ENCODE measurements around the gene SLC1A5.
A peak's percentile ranks its signal among the peaks of the same experiment; 100 is the strongest.
"Not testable (repeated sequence)": the region's sequence is repeated elsewhere in the genome, so short reads cannot be mapped to it uniquely, and the experiment has no call there.

SLC1A5 gene

GRCh38 chr19:46797881-46798280, 9.5 kb upstream of the SLC1A5 start:
- DNase-seq: no peak

DNA sequence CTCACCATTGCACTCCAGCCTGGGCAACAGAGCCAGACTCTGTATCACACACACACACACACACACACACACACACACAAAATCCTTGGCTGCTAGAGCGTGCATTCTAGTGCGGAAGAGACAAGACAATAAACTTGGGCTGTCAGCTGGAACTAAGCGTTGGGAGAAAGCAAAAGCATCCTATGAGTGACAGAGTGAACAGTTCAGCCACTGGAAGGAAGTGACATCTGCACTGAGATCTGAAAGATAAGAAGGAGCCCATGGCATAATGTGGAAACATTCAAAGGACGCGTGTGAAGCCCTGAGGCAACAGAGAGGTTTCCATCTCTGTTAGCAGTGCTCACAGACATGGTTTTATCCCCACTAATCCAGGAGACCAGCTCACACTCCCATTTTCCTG, 3.5 kb upstream of the SLC1A5 start:
- DNase-seq: no peak

- DNase-seq: no peak
Measured at GRCh38 chr19:46789371-46789770, 977 bp upstream of the SLC1A5 start.

DNA sequence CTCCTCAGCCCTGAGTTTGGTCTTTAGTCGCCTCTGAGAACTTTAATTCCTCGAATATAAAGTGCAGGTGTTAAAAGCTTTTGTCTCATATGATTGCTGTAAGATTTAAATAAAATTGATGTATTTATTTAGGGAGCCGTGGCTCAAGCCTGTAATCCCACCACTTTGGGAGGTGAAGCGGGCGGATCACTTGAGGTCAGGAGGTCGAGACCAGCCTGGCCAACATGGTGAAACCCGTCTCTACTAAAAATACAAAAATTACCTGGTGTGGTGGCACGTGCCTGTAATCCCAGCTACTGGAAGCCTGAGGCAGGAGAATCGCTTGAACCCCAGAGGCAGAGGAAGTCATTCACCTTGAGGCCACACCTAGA, 559 bp upstream of the SLC1A5 start:
- DNase-seq: no peak

- DNase-seq: peak; percentile 27
Measured at GRCh38 chr19:46787331-46788261, 798 bp downstream of the SLC1A5 start.

GRCh38 chr19:46787040-46787330, 1.4 kb downstream of the SLC1A5 start:
- no peak for DNase-seq

DNA sequence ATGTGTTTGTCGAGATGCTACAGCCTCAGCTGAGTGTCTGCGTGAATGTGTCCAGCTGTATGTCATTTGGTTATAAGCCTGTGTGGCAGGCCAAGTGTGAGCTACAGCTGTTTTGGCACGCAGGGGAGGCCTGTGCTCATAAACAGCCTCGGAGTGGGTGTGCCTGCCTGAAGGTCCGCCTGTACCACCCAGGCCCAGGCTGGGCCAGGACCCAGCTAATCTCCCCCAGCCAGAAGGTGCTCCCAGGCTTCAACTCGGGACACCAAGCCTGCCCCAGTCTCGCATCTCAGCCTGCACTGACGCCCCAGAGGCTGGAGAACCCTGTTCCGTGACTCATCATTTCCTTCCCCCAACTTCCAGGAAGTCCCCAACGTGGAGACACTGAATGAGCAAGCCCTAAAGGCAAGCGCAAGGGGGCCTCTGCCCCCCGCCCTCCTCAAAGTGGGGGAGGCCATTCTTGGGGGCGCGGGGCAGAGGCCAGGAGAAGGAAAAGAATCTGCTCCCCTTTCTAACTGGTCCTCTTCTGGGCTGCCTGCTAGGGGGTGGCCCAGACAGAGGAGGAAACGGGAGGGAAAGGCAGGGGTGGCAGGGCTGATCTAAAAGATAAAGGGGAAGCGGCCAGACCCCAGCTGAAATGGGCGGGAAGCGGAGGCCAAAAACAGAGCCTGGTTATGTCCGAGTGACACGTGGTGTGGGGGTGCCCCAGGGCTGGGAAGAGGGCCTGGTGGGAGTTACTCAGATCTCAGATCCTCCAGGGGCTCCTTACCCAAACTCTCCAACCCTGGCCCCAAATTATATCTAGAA, 2.0 kb downstream of the SLC1A5 start:
- DNase-seq: peak; percentile 82

DNA sequence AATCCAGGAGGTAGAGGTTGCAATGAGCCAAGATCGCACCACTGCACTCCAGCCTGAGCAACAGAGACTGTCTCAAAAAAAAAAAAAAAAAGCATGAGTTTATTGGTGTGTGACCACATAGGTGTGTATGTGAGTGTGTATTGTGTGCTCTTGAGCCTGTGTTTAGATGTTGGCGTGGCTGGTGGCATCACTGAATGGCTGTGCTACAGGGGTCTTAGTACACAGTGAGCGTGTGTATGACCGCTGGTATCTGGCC, 2.5 kb downstream of the SLC1A5 start:
- DNase-seq: no peak

DNA sequence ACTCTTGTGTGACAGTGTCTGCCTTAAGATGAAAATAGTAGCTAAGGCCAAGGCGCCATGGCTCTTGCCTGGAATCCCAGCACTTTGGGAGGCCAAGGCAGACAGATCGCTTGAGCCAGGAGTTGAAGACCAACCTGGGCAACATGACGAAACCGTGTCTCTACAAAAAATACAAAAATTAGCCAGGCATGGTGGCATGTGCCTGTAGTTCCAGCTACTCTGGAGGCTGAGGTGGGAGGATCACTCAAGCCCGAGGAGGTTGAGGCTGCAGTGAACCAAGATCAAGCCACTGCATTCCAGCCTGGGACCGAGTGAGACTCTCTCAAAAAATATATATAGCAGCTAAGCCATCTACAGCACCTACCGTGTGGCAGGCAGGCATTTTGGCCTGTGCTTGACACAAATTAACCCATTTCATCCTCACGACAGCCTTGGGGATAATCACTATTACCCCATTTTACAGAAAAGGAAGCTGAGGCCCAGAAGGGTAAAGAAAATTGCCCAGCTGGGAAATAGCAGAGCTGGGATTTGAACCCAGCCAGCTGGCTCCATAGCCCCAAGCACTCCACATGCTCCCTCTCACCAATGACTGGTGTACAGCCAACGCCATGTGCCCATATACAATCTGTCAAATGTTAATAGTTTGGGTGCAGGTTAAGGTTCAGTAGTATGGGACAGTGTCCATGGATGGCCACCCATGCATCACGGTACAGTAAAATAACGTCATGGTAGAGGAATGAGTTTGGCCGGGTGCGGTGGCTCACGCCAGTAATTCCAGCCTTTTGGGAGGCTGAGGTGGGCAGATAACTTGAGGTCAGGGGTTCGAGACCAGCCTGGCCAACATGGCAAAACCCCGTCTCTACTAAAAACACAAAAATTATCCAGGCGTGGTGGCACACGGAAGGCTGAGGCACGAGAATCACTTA, 3.1 kb downstream of the SLC1A5 start:
- no peak for DNase-seq

DNA sequence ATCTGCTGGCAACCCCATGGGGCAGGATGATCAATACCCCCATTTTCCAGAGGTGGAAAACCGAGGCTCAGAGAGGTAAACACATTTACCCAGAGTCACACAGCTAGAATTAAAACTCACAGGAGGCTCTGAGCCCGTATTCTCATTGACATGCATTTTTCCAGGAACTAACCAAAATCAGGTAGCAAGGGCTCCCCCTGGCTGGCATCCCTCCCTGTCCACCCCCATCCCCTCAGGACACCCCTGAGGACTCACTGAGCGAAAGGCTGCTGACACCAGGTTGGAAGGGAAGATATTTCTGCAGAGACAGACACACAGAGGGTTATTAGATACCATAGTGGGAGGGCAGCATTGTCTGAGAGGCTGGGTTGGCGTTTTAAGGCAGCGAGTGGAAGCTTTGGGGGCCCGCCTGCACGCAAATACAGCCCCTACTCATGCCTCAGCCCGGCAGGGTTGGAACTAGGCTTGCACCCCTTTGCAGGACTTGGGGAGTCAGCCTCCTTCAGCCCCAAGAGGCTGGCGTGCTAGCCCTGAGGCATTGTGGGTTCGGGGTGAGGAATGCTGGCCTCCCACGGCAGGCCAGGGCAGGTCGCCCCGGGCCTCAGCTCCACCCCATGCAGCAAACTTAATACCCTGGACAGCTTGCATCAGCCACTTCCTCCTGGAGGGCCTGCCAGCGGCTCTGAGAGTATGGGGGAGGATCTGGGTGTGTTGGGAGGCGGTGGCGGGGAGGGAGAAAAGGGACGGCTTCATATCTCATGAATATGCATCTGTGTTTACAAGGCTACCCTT, 3.9 kb downstream of the SLC1A5 start:
- peak; percentile 31 for DNase-seq

- DNase-seq: no peak
Measured at GRCh38 chr19:46783670-46784069, 4.7 kb downstream of the SLC1A5 start.

DNA sequence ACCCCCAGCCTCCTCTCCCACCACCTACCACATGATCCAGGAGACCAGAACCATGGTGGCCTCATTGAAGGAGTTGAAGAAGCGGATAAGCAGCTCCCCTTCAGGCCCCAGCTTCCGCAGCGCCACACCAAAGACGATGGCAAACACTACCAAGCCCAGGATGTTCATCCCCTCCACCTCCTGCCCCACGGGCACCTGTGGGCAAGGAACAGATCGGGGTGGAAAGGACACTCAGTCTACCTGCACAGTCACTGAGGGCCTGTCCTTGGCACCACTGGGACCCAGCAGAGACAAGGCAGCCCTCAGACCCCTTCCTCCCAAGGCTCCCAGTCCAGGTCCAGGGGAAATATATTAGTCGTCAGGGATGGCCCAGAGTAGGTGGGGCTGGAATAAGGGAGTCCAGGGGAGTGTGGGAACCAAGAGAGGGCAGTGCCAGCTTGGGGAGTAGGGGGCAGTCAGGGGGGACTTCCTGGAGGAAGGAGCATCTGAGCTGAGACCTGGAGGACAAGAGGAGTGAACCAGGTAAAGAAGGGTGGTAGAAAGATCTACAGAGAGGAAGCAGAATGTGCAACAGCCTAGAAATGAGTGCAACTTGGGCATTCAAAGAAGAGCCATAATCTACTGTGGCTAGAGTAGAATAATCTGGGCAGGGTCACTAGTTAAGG, 5.9 kb downstream of the SLC1A5 start:
- no peak for DNase-seq

DNA sequence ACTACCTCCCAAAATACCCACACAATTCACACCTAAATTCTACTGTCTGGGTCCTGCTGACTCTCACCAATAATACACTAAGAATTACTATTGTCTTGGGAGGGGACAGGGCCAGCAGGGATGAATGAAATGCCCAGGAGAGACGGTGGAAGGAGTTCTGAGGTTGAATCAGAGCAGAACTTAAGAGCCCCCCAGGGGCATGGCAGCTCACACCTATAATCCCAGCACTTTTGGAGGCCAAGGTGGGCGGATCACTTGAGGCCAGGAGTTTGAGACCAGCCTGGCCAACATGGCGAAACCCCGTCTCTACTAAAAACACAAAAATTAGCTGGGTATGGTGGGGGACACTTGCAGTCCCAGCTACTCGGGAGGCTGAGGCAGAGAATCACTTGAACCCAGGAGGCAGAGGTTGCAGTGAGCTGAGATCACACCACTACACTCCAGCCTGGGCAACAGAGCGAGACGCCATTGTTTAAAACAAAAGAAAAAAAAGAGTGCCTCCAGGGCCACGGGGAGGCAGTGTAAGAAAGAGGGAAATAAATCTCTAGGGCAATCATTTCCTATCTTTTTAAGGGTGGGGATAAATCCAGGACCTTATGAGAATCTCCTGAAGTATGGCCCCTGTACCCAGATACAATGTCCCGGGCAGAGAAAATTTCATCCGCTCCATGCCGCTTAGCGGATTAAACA, 10.3 kb downstream of the SLC1A5 start:
- DNase-seq: not testable (repeated sequence)

- no peak for DNase-seq
Measured at GRCh38 chr19:46776927-46777911, 11.2 kb downstream of the SLC1A5 start.

DNA sequence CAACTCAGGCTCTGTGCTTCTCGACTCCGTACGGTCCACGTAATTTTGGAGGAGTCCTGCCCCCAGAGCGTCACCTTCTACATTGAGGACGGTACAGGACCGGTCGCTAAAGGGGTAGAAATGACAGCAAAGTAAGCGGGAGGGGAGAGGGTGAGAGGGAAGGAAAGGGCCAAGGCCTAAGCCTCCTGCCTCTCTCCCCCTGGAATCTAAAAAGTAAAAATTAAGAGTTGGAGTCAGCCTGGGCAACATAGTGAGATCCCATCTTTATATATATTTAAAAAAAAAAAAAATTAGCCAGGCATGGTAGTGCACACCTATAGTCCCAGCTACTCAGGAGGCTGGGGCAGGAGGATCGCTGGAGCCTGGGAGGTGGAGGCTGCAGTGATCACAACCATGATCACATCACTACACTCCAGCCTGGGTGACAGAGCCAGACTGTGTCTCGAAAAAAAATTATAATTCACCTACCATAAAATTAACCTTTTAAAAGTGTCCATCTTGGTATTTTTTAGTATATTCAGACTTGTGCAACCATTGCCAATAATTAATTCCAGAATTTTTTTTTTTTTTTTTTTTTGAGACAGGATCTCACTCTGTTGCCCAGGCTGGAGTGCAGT, 12.6 kb downstream of the SLC1A5 start:
- DNase-seq: no peak

DNA sequence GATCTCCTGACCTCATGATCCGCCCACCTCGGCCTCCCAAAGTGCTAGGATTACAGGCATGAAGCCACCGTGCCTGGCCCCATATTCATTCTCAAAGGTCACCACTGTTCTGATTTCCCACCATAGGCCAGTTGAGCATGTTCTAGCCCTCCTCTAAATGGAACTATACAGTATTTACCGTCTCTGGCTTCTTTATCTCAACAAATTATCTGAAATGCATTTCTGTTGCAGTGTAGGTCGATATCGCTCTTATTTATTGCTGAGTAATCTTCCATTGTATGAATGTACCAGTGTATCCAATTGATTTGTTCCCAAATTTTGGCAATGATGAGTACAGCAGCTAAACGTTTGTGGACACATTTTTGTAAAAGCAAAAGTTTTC, 15.4 kb downstream of the SLC1A5 start:
- DNase-seq: no peak

DNA sequence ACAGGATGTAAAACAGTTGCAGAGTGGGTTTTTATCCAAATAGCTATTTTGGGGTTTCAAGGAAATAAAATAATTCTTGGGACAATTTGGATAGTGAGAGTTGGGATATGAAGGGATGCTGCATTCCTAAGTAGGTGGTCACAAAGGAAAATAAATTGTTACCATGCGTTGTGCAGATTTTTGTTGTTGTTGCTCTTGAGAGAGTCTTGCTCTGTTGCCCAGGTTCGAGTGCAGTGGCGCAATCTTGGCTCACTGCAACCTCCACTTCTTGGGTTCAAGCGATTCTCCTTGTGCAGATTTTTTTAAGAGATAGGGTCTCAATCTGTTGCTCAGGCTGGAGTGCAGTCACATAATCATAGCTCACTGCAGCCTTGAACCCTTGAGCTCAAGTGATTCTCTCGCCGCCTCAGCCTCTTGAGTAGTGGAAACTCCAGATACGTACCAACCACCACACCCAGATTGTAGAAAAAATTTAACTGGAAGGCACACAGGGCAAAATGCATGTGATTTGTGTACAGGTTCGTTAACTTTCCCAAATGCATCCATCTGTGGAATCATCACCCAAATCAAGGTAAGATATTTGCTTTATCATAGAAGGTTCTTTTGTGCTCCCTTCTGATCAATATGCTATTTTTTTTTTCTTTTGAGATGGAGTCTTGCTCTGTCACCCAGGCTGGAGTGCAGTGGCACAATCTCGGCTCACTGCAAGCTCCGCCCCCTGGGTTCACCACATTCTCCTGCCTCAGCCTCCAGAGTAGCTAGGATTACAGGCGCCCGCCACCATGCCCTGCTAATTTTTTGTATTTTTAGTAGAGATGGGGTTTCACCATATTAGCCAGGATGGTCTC, 16.0 kb downstream of the SLC1A5 start:
- DNase-seq: no peak

GRCh38 chr19:46768746-46769145, 19.6 kb downstream of the SLC1A5 start:
- DNase-seq: not testable (repeated sequence)

All from activated gamma-delta T cell treated with Interleukin-2 at 50 U/mL for 16 hours (primary cell).